ENCODE data around the gene DCAF11.

DNA sequence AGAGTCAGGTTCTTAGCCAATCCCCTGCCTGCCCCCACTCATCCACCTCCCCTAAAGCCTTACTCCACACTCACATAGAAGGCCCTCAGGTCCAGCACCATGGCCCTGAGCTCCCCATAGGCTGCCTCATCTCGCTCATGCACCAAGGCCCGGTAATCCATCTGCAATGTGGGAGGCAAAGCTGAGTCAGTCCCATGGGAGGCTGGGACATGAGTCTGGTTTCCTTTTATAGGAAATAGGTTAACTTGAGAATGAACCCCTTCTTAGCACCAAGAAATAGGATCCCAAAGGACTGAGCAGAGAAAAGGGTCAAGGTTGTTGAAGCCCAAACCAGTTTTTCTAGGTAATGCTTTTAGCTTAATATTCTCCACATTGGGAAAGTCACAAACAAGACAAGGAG is 28.9 kb downstream of the DCAF11 start:
- TF ChIP-seq GATA3 (IDR thresholded peaks at IDR 0.05; ENCODE audit: low read depth, low read length) (no peak), GATA2 (IDR thresholded peaks at IDR 0.05; ENCODE audit: low read depth, low read length) (no peak)
